HG02870 (cell line): Measurements from ENCODE around the gene BTBD16.

Experiments
- ATAC-seq: cut with Tn5 transposase; IDR thresholded peaks from one replicate; pipeline ENCODE4 v1.9.1; 2021; ENCODE audit warnings: mild to moderate bottlenecking, moderate library complexity; ENCODE audit not compliant: unreplicated experiment

BTBD16 gene

GRCh38 chr10:122308417-122309141 is 37.5 kb downstream of the BTBD16 start:
- no peak for ATAC-seq

- no peak for ATAC-seq
These were observed 39.4 kb downstream of the BTBD16 start for GRCh38 chr10:122310311-122311050.

GRCh38 chr10:122311051-122311410 is 39.9 kb downstream of the BTBD16 start:
- ATAC-seq: no peak

- ATAC-seq: no peak
These were observed 40.6 kb downstream of the BTBD16 start for GRCh38 chr10:122311716-122312115.

GRCh38 chr10:122316224-122316884 is 45.3 kb downstream of the BTBD16 start:
- no peak for ATAC-seq

- ATAC-seq: no peak
These were observed 50.9 kb downstream of the BTBD16 start for GRCh38 chr10:122321960-122322359.

- ATAC-seq: no peak
These were observed 52.1 kb downstream of the BTBD16 start for GRCh38 chr10:122323189-122323588.

GRCh38 chr10:122323941-122324675 is 53.0 kb downstream of the BTBD16 start:
- no peak for ATAC-seq

- ATAC-seq: no peak
These were observed 54.1 kb downstream of the BTBD16 start for GRCh38 chr10:122325235-122325634.

GRCh38 chr10:122326385-122326784 is 55.3 kb downstream of the BTBD16 start:
- peak; percentile 69 for ATAC-seq

GRCh38 chr10:122326806-122327205 is 55.7 kb downstream of the BTBD16 start:
- ATAC-seq: no peak

GRCh38 chr10:122327237-122328206 is 56.4 kb downstream of the BTBD16 start:
- ATAC-seq: no peak

- peak; percentile 56 for ATAC-seq
These were observed 57.6 kb downstream of the BTBD16 start for GRCh38 chr10:122328676-122329075.

GRCh38 chr10:122329416-122329815 is 58.3 kb downstream of the BTBD16 start:
- no peak for ATAC-seq

- no peak for ATAC-seq
These were observed 60.0 kb downstream of the BTBD16 start for GRCh38 chr10:122331100-122331499.

GRCh38 chr10:122331615-122332446 is 60.7 kb downstream of the BTBD16 start:
- ATAC-seq: no peak

GRCh38 chr10:122333037-122333436 is 61.9 kb downstream of the BTBD16 start:
- ATAC-seq: no peak

GRCh38 chr10:122336332-122336731 is 65.2 kb downstream of the BTBD16 start:
- ATAC-seq: no peak

- ATAC-seq: no peak
These were observed 65.9 kb downstream of the BTBD16 start for GRCh38 chr10:122336961-122337360.
